ENCODE data around the gene ACP2.

DNA sequence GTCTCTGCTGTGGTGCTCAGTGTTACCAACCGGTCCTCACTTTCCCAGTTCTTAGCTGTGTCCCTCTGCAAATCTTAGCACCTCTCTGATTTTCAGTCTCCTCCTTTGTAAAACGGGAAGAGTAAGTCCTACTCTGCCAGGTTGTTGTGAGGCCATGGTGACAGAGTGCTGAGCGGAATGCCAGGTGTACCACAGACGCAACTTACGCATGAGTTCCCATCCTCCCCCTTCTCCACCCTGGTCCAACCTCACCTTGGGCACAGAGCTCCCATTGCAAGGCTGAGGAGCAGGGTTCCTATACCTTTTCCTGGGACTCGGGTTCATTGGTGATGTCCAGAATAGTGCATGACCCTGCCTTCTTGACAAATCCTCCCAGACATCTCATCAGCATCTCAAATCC is 41.2 kb downstream of the ACP2 start:
- TF ChIP-seq BACH1 (IDR thresholded peaks at IDR 0.05; ENCODE audit: borderline replicate concordance) (no peak), E2F8 (IDR thresholded peaks at IDR 0.05; ENCODE audit: low read depth, partially characterized antibody) (no peak), CTCF (IDR thresholded peaks at IDR 0.05 in 2 of 3, conservative IDR thresholded peaks at IDR 0.05 in 1 of 3; ENCODE audit: control insufficient read depth in 2 of 3, extremely low read depth in 1 of 3, insufficient read depth in 1 of 3, low read depth in 3 of 3, low read length in 3 of 3) (no peak), POLR2A (IDR thresholded peaks at IDR 0.05; ENCODE audit: low read depth, low read length) (no peak), CREB1 (IDR thresholded peaks at IDR 0.05; ENCODE audit: low read depth) (no peak), ZBTB33 (IDR thresholded peaks at IDR 0.05) (no peak), TCF12 (IDR thresholded peaks at IDR 0.05; ENCODE audit: low read depth, low read length) (no peak), GABPA (IDR thresholded peaks at IDR 0.05; ENCODE audit: low read depth) (no peak), MYC (IDR thresholded peaks at IDR 0.05; ENCODE audit: insufficient read depth, insufficient read length, insufficient replicate concordance, low read length, severe bottlenecking) (no peak), EP300 (IDR thresholded peaks at IDR 0.05; ENCODE audit: borderline replicate concordance in 1 of 2, control insufficient read depth in 1 of 2, low read depth in 2 of 2, low read length in 2 of 2) (no peak)

Measured in GM12878 (cell line).